Brain microvascular endothelial cell (primary cell): ENCODE results near the gene CYTL1.

Experiments
- DNase-seq: peaks from one replicate; pipeline ENCODE4 v3.0.0-alpha.2; 2020
- H3K27ac ChIP-seq: fragments of 250-450 bp; sonication (Bioruptor Pico); 2 replicates; pipeline ENCODE4 v1.5.1; 2020; ENCODE audit warnings: mild to moderate bottlenecking, moderate library complexity
- H3K27me3 ChIP-seq: fragments of 250-450 bp; sonication (Bioruptor Pico); replicated peaks from 2 replicates; pipeline ENCODE4 v1.5.1; 2020; ENCODE audit warnings: mild to moderate bottlenecking
- H3K36me3 ChIP-seq: fragments of 250-450 bp; sonication (Bioruptor Pico); replicated peaks from 2 replicates; pipeline ENCODE4 v1.5.1; 2020; ENCODE audit warnings: mild to moderate bottlenecking
- H3K4me3 ChIP-seq: 2 replicates; pipeline ENCODE4 v1.5.1; 2011; ENCODE audit warnings: low read depth, mild to moderate bottlenecking, control low read depth, low read length, moderate library complexity
- in situ Hi-C: cut with HindIII; loops from 2 replicates; pipeline ENCODE4 v1.10.0; 2017; ENCODE audit warnings: low sequenced_read_pairs, low pct_ligation_motif_present
- TF ChIP-seq, protein P1 (sequence below): IDR thresholded peaks from 2 replicates; pipeline ENCODE4 v1.5.1; 2011; ENCODE audit warnings: low read depth, mild to moderate bottlenecking, moderate library complexity, low read length, control low read depth, inconsistent platforms; ENCODE audit errors: missing control alignments

The CYTL1 gene

DNA sequence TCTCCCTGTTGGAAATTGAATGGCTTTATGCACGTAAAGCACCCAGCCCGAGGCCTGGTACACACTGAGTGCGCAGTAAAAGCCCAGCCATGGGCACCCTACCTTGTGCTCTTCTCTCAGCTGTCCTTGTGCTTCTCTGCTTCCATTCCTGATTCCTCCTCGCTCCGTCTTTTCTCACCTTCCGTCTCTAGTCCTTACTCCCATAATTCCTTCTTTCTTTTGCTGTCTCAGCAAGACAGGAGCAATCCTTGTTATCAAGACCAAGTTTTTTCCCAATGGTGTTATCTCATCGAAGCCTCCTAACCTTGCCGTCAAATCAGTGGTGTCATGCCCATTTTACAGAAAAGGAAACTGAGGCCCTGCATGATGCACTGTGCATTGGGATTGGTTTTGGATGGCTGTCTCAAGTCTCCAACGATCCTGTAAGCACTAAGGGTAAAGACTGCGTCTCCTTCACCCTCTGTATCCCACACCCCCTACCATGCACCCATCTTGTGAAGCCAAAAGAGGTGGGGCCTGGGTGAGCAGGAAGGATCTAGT, 30.1 kb downstream of the CYTL1 start:
- Histone ChIP-seq H3K27me3 (no peaks in the 10 kb centered on the region), H3K27ac (no peak overlapping the region), H3K4me3 (no peak overlapping the region), H3K36me3 (no peaks in the 10 kb centered on the region)
- TF ChIP-seq, protein P1, sequence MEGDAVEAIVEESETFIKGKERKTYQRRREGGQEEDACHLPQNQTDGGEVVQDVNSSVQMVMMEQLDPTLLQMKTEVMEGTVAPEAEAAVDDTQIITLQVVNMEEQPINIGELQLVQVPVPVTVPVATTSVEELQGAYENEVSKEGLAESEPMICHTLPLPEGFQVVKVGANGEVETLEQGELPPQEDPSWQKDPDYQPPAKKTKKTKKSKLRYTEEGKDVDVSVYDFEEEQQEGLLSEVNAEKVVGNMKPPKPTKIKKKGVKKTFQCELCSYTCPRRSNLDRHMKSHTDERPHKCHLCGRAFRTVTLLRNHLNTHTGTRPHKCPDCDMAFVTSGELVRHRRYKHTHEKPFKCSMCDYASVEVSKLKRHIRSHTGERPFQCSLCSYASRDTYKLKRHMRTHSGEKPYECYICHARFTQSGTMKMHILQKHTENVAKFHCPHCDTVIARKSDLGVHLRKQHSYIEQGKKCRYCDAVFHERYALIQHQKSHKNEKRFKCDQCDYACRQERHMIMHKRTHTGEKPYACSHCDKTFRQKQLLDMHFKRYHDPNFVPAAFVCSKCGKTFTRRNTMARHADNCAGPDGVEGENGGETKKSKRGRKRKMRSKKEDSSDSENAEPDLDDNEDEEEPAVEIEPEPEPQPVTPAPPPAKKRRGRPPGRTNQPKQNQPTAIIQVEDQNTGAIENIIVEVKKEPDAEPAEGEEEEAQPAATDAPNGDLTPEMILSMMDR, result no peak
- in situ Hi-C loops, result no loop called here
- no peak for DNase-seq

DNA sequence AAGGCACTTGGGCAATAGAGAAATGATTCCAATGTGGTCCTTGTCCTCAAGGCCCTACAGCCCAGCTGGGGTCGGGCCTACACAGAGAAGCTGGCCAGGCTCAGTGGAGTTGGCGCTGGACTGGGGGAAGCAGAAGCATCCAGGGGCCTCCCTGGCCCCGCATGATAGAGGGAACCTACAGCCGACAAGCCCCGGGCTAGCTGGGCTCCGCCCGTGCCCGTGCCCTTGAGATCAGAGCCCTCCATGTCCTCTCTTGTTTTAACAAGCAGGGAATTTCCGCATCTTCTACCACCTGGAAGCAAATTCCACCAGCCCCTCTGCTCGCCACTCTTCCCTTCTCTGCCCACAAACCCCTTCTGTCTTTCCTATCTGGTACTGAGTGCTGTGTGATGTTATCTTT, 31.6 kb downstream of the CYTL1 start:
- TF ChIP-seq, protein P1, result no peak
- in situ Hi-C loops, result no loop called here

DNA sequence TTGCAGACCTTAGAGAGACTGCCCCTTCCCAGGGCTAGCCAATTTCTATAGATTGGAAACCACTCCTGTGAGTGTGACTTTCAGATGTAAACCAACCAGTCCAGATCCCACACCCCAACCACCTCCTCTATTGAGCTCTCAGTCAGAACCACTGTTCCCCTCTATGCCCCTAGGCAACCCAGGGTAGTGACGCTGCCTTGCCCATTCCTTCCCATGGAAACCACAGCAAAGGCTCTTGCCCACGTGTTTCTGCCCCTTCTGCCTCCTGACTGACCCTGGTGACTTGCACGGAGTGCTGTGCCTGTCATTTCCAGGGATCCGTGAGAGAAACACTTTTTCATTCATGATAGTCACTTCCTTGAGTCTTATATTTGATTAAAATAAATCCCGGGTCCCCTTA, 32.4 kb downstream of the CYTL1 start:
- Histone ChIP-seq H3K4me3 (no peak overlapping the region), H3K36me3 (no peaks in the 10 kb centered on the region), H3K27ac (no peak overlapping the region), H3K27me3 (no peaks in the 10 kb centered on the region)
- in situ Hi-C loops, result no loop called here
- no peak for DNase-seq
- TF ChIP-seq, protein P1, result no peak

More for the DNA sequence above, 31.6 kb downstream of the CYTL1 start:
- Histone ChIP-seq H3K4me3 (no peak overlapping the region), H3K27me3 (no peaks in the 10 kb centered on the region), H3K27ac (no peak overlapping the region), H3K36me3 (no peaks in the 10 kb centered on the region)
- DNase-seq, result no peak

DNA sequence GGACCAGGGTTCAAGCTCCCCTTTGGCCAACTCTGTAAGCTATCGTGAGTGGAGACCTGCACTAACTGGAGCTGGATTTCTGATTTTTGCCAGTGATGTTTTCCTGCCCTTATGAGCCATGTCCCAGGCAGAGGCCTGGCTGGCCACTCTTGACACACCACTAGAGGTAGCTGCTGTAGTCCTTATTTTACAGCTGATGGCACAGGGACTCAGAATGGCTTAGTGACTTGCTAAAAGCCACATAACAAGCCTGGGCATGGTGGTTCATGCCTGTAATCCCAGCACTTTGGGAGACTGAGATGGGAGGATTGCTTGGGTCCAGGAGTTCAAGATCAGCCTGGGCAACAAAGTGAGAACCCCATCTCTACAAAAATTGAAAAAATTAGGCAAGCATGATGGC, 33.4 kb downstream of the CYTL1 start:
- in situ Hi-C loops, result no loop called here
- Histone ChIP-seq H3K27me3 (no peaks in the 10 kb centered on the region), H3K36me3 (no peaks in the 10 kb centered on the region), H3K4me3 (no peak overlapping the region), H3K27ac (no peak overlapping the region)
- TF ChIP-seq, protein P1, result peak; percentile 57
- no peak for DNase-seq

DNA sequence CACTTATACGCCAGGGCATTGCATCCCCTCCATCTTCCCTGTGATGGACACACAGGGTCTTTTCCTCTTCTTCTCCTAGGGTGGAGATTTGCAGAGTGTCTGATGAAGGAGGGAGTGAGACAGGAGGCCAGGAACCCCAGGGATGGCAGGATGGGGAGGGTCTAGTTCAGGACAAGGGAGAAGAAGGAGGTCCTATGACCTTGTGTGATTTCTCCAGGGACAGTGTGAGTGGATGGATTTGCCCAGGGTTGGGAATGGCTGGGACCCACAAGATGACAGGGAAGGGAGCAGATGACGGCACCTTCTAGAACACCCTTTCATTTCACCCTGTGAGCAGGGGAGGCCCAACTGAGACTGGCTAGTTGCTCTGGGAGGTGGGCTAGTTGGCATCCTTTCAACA, 34.2 kb downstream of the CYTL1 start:
- in situ Hi-C loops, result no loop called here

More for the DNA sequence above, 34.2 kb downstream of the CYTL1 start:
- Histone ChIP-seq H3K36me3 (no peaks in the 10 kb centered on the region), H3K27ac (no peak overlapping the region), H3K27me3 (no peaks in the 10 kb centered on the region), H3K4me3 (no peak overlapping the region)
- TF ChIP-seq, protein P1, result no peak
- no peak for DNase-seq
